Esophagus muscularis mucosa (tissue), 3 donors: Measurements from ENCODE around the gene MTMR12.

Experiments used
- POLR2A ChIP-seq: fragments of 450-650 bp; IDR thresholded peaks from one replicate; pipeline ENCODE4 v1.6.1; 2017; ENCODE audit warnings: antibody characterized with exemption, moderate library complexity, mild to moderate bottlenecking, low read depth
- TF ChIP-seq, protein P1 (sequence below), 3 experiments: fragments of 200-600 bp in 2 of 3; fragments of 450-650 bp in 1 of 3; sonication (generic) in 2 of 3; IDR thresholded peaks; one replicate each; pipeline ENCODE4 v1.5.1; 2017 to 2019; ENCODE audit warnings: antibody characterized with exemption in 3 of 3, mild to moderate bottlenecking in 2 of 3, moderate library complexity in 1 of 3

DNA sequence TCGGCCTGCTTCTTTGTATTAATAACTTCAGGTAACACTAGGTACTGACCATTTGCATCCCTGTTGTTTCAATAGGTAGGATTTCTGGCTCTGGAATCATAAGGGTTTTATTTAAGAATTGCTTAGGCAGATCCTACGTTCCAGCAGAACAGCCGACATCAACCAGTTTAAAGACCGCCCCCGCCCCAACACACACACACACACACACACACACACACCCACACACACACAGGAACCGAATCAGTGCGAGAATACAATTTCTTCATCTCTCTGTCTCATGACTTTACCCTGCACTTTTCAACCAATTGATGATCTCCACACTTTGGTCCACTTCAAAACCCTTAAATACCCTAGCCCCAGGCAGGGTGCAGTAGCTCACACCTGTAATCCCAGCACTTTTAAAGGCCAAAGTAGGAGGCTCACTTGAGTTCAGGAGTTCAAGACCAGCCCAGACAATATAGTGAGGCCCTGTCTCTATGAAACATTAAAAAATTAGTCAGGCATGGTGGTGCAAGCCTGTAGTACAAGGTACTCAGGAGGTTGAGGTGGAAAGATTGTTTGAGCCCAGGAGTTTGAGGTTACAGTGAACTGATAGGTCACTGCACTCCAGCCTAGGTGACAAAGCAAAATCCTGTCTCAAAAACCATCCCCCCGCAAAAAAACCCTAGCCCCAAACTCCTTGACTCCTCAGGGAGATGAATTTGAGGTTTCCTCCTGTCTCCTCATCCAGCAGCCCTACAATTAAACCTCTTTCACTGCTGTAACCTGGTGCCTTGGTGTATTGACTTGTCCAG lies 2.7 kb upstream of the MTMR12 start:
- no peak for TF ChIP-seq POLR2A
- TF ChIP-seq, protein P1, sequence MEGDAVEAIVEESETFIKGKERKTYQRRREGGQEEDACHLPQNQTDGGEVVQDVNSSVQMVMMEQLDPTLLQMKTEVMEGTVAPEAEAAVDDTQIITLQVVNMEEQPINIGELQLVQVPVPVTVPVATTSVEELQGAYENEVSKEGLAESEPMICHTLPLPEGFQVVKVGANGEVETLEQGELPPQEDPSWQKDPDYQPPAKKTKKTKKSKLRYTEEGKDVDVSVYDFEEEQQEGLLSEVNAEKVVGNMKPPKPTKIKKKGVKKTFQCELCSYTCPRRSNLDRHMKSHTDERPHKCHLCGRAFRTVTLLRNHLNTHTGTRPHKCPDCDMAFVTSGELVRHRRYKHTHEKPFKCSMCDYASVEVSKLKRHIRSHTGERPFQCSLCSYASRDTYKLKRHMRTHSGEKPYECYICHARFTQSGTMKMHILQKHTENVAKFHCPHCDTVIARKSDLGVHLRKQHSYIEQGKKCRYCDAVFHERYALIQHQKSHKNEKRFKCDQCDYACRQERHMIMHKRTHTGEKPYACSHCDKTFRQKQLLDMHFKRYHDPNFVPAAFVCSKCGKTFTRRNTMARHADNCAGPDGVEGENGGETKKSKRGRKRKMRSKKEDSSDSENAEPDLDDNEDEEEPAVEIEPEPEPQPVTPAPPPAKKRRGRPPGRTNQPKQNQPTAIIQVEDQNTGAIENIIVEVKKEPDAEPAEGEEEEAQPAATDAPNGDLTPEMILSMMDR (IDR thresholded peaks at IDR 0.05): no peak
